Endothelial cell (in vitro differentiated cells): ENCODE results near the gene MARK2. TPM values are rescaled to one million over a fixed set of nuclear protein-coding genes. Genes with fewer than 3 reads are reported as not detected.
A peak's percentile ranks its signal among the peaks of the same experiment; 100 is the strongest.

Experiments
- DNase-seq: peaks from one replicate; pipeline ENCODE4 v3.0.0; 2021; ENCODE audit warnings: low spot score
- H3K27ac Mint-ChIP-seq: one replicate; pipeline ENCODE4 v1.8.0; 2021; ENCODE audit warnings: mixed read lengths, inconsistent platforms; ENCODE audit not compliant: unreplicated experiment
- H3K27me3 Mint-ChIP-seq: one replicate; pipeline ENCODE4 v1.8.0; 2021; ENCODE audit warnings: mild to moderate bottlenecking, moderate library complexity, mixed read lengths, inconsistent platforms; ENCODE audit not compliant: unreplicated experiment
- H3K36me3 Mint-ChIP-seq: one replicate; pipeline ENCODE4 v1.8.0; 2021; ENCODE audit warnings: mild to moderate bottlenecking, low read depth, mixed read lengths, inconsistent platforms; ENCODE audit not compliant: unreplicated experiment
- H3K4me1 Mint-ChIP-seq: one replicate; pipeline ENCODE4 v1.8.0; 2021; ENCODE audit warnings: mild to moderate bottlenecking, mixed read lengths, inconsistent platforms; ENCODE audit not compliant: unreplicated experiment
- H3K4me3 Mint-ChIP-seq: one replicate; pipeline ENCODE4 v1.8.0; 2021; ENCODE audit warnings: mild to moderate bottlenecking, mixed read lengths, inconsistent platforms; ENCODE audit not compliant: unreplicated experiment
- H3K9me3 Mint-ChIP-seq: one replicate; pipeline ENCODE4 v1.8.0; 2021; ENCODE audit warnings: mixed read lengths, inconsistent platforms; ENCODE audit not compliant: unreplicated experiment
- CTCF ChIP-seq: fragments of 200-600 bp; sonication (generic); IDR thresholded peaks from one replicate; pipeline ENCODE4 v1.5.0; 2021; ENCODE audit warnings: antibody characterized with exemption; ENCODE audit not compliant: unreplicated experiment
- total RNA-seq: library from RNA; stranded (reverse); fragmentation: NEBNext Ultra II Directional; extraction: Animal tissue kit (Norgen Biotek cat#: 25700); gene quantifications from one replicate; pipeline ENCODE4 v1.2.1, GENCODE V29; 2021; ENCODE audit not compliant: unreplicated experiment

Gene MARK2
- total RNA-seq, 1 donor from 2014 or later: 42.6 TPM

GRCh38 chr11:63845911-63846310 lies 7.0 kb downstream of the MARK2 start:
- Mint-ChIP-seq H3K4me1 (peaks cover 70% of the 10 kb centered on the region), H3K27ac (no peak overlapping the region), H3K9me3 (no peaks in the 10 kb centered on the region), H3K36me3 (peaks cover 12% of the 10 kb centered on the region), H3K4me3 (no peak overlapping the region), H3K27me3 (peaks cover 10% of the 10 kb centered on the region)
- no peak for DNase-seq
- no peak for TF ChIP-seq CTCF

GRCh38 chr11:63846897-63847296 lies 8.0 kb downstream of the MARK2 start:
- Mint-ChIP-seq H3K36me3 (peaks cover 9% of the 10 kb centered on the region), H3K4me3 (no peak overlapping the region), H3K27me3 (peaks cover 4% of the 10 kb centered on the region), H3K4me1 (peaks cover 68% of the 10 kb centered on the region), H3K27ac (peak overlapping the region; percentile 76), H3K9me3 (no peaks in the 10 kb centered on the region)
- TF ChIP-seq CTCF: no peak
- no peak for DNase-seq

- Mint-ChIP-seq H3K9me3 (no peaks in the 10 kb centered on the region), H3K36me3 (peaks cover 9% of the 10 kb centered on the region), H3K4me1 (peaks cover 67% of the 10 kb centered on the region), H3K27ac (peak overlapping the region; percentile 76), H3K27me3 (peaks cover 4% of the 10 kb centered on the region), H3K4me3 (no peak overlapping the region)
- no peak for TF ChIP-seq CTCF
- no peak for DNase-seq
These were observed 8.5 kb downstream of the MARK2 start for GRCh38 chr11:63847363-63847762.

DNA sequence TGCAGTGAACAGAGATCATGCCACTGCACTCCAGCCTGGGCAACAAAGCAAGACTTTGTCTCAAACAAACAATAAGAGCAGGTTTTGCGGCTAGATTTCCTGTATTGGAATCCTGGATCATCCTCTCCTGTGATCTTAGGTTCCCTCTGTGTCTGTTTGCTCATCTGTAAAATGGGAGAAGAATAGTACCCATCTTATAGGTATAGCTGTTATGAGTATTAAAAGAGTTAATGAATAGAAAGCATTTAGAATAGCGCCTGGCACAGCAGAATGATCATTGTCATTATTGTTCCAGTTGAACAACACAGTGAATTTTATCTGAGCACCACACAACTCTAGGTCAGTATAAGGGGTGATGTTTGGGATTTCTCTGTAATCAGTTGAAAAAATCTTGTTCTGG lies 10.8 kb downstream of the MARK2 start:
- peaks cover 2% of the 10 kb centered on the region for H3K27me3 Mint-ChIP-seq
- H3K27ac Mint-ChIP-seq: peak overlapping the region; percentile 48
- no peak for TF ChIP-seq CTCF
- no peak for DNase-seq
- H3K9me3 Mint-ChIP-seq: no peaks in the 10 kb centered on the region
- H3K4me1 Mint-ChIP-seq: peaks cover 45% of the 10 kb centered on the region
- H3K36me3 Mint-ChIP-seq: peaks cover 6% of the 10 kb centered on the region
- no peak overlapping the region for H3K4me3 Mint-ChIP-seq

- no peak for DNase-seq
- Mint-ChIP-seq H3K27ac (no peak overlapping the region), H3K9me3 (no peaks in the 10 kb centered on the region), H3K27me3 (peaks cover 2% of the 10 kb centered on the region), H3K36me3 (peaks cover 9% of the 10 kb centered on the region), H3K4me1 (peaks cover 36% of the 10 kb centered on the region), H3K4me3 (peak overlapping the region; percentile 59)
- no peak for TF ChIP-seq CTCF
These were observed 12.0 kb downstream of the MARK2 start for GRCh38 chr11:63850920-63851319.
